HTR-8/SVneo (cell line): Measurements from ENCODE around the gene NAALADL2.
"Not testable (repeated sequence)": the region's sequence is repeated elsewhere in the genome, so short reads cannot be mapped to it uniquely, and the experiment has no call there.

Experiments used
- DNase-seq: peaks from one replicate; pipeline ENCODE4 v3.0.0; 2011; ENCODE audit warnings: low spot score, mixed read lengths; ENCODE audit not compliant: insufficient read length
- FAIRE-seq: peaks from 2 replicates; lab custom pipeline; 2011; peaks lifted over from hg19 to GRCh38; lab: Jason Lieb, UNC

Gene NAALADL2

DNA sequence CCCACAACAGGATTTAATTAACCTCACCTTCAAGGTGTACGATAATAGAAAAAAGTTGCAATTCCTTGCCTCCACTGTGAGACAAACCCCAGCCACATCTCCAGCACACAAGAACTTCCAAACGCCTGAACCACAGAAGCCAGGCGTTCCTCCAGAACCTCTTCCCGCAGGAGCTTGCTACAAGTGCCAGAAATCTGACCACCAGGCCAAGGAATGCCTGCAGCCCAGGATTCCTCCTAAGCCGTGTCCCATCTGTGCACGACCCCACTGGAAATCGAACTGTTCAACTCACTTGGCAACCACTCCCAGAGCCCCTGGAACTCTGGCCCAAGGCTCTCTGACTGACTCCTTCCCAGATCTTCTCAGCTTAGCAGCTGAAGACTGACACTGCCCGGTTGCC lies 970.7 kb downstream of the NAALADL2 start:
- DNase-seq, FAIRE-seq: not testable (repeated sequence)

DNA sequence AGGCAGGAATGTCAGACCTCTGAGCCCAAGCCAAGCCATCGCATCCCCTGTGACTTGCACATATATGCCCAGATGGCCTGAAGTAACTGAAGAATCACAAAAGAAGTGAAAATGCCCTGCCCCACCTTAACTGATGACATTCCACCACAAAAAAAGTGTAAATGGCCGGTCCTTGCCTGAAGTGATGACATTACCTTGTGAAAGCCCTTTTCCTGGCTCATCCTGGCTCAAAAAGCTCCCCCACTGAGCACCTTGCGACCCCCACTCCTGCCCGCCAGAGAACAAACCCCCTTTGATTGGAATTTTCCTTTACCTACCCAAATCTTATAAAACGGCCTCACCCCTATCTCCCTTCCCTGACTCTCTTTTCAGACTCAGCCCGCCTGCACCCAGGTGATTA lies 976.6 kb downstream of the NAALADL2 start:
- FAIRE-seq, DNase-seq: not testable (repeated sequence)

GRCh38 chr3:175836617-175837016 lies 977.5 kb downstream of the NAALADL2 start:
- no peak for FAIRE-seq
- DNase-seq: no peak

DNA sequence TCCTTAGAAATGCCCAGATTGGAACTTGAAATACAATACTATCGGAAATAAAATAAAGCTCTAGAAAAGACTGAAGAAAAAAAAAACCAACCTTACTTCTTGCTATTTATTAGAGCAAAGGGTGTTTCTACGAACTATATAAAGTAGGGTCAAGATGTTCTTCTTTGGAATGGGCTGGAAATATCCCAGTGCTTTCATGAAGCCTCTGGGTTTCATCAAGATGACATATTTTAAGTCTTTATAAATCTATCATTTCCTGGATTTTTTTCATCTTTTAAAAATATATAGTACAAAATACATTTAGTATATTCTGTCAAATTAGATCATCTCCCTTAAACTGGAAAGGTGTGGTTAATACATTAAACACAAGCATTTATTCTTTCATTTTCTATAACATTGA lies 978.8 kb downstream of the NAALADL2 start:
- FAIRE-seq (no peak), DNase-seq (no peak)

GRCh38 chr3:175839366-175840005 lies 980.4 kb downstream of the NAALADL2 start:
- FAIRE-seq: no peak
- DNase-seq: no peak

DNA sequence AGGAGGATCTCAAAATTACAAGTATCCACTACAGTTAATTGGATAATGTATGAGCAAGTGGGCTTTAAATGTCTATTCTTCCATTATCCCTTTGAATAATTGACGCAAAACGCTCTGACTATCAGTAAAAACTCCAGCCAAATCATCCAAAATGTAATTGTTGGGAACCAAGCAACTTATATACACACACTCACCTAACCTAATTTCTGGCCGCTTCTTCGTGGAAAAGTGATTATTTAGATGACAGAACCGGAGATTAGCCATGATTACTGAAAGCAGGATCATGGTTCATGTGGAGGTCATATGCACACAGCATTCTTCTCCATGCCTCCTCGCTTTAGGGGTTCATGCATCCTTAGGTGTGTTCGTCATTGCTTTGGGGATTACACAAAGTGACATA lies 992.4 kb downstream of the NAALADL2 start:
- DNase-seq: no peak
- FAIRE-seq: no peak

DNA sequence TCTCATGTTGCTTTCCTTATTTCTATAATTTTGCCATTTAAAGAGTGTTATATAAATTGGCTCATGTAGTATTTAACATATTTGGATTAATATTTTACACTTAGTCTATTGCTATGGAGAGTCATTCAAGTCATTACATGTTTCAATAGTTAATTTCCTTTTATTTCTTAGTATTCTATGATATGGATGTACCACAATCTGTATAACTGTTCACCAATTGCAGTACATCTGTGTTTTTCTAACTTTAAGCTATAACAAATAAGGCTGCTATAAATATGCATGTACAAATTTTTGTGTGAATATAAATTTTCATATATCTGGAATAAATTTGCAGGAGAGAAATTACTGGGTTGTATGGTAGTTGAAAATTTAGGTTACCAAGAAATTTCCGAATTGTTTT lies 993.4 kb downstream of the NAALADL2 start:
- DNase-seq (no peak), FAIRE-seq (no peak)

GRCh38 chr3:175857666-175858270 lies 998.6 kb downstream of the NAALADL2 start:
- no peak for DNase-seq
- FAIRE-seq: no peak
